ENCODE measurements around the gene TRIM39.

DNA sequence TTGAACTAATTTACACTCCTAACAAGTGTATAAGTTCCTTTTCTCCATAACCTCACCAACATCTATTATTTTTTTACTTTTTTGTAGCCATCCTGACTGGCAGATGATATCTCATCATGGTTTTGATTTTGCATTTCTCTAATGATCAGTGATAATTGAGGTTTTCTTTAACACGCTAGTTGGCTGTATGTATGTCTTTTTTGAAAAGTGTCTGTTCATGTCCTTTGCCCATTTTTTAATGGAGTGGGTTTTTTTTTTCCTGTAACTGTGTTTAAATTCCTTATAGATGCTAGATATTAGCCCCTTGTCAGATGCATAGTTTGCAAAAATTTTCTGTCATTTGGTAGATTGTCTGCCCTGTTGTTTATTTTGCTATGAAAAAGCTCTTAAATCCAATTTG, 39.6 kb upstream of the TRIM39 start:
- TF ChIP-seq POLR2A (IDR thresholded peaks at IDR 0.05) (no peak), POLR2AphosphoS5 (IDR thresholded peaks at IDR 0.05) (no peak)
- TF ChIP-seq, protein P1, sequence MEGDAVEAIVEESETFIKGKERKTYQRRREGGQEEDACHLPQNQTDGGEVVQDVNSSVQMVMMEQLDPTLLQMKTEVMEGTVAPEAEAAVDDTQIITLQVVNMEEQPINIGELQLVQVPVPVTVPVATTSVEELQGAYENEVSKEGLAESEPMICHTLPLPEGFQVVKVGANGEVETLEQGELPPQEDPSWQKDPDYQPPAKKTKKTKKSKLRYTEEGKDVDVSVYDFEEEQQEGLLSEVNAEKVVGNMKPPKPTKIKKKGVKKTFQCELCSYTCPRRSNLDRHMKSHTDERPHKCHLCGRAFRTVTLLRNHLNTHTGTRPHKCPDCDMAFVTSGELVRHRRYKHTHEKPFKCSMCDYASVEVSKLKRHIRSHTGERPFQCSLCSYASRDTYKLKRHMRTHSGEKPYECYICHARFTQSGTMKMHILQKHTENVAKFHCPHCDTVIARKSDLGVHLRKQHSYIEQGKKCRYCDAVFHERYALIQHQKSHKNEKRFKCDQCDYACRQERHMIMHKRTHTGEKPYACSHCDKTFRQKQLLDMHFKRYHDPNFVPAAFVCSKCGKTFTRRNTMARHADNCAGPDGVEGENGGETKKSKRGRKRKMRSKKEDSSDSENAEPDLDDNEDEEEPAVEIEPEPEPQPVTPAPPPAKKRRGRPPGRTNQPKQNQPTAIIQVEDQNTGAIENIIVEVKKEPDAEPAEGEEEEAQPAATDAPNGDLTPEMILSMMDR (IDR thresholded peaks at IDR 0.05) = no peak
